Measurements from ENCODE around the gene DNAJC10.
"Not testable (repeated sequence)": the region's sequence is repeated elsewhere in the genome, so short reads cannot be mapped to it uniquely, and the experiment has no call there.

Gene DNAJC10

DNA sequence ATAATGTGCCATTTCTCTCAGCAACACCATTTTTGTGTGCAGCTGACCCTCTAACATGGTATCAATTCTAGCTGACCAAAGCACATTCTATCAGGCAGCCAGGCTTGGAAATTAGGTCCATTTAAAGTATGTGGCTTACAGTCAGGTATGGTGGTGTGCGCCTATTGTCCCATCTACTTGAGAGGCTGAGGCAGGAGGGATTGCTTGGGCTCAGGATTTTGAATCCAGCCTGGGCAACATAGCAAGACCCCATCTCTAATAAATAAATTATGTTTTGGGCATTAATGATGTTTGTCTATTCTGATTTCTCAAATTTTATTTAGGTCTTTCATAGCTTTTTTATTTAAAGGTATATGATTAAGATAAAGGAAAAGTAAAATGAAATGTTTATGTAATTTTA, 63.3 kb downstream of the DNAJC10 start:
- DNase-seq, result no peak
- intact Hi-C loops (cut with DNase I), result no loop called here

DNA sequence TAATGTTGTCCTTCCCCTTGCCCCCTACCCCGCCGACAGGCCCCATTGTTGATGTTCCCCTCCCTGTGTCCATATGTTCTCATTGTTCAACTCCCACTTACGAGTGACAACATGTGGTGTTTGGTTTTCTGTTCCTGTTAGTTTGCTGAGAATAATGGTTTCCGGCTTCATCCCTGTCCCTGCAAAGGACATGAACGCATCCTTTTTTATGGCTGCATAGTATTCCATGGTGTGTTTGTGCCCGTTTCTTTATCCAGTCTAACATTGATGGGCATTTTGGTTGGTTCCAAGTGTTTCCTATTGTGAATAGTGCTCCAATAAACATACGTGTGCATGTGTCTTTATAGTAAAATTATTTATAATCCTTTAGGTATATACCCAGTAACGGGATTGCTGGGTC, 65.0 kb downstream of the DNAJC10 start:
- intact Hi-C loops (cut with DNase I); DNase-seq: not testable (repeated sequence)

- DNase-seq; intact Hi-C loops (cut with DNase I): not testable (repeated sequence)
Observed at GRCh38 chr2:182782686-182783085, 66.6 kb downstream of the DNAJC10 start.

DNA sequence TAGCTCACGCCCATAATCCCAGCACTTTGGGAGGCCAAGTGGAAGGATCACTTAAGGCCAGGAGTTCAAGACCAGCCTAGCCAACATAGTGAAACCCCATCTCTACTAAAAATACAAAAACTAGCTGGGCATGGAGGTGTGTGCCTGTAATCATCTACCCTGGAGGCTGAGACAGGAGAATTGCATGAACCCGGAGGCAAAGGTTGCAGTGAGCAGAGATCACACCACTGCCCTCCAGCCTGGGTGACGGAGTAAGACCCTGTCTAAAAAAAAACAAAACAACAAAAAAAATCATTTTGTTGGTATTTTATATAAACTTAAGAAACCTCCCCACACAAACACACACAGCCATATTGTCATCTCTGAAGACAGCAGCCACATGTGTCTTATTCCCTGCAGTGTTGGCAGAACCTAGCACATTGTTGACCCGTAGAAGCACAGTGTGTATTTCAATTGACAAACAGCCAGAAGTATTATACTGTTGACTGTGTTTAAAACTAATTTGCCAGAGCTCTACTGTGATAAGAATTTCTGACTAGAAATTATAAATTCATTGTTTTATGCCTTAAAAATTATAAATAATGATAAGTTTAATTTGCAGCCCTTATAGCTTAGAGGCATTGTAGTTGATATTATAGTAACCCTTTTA, 68.1 kb downstream of the DNAJC10 start:
- intact Hi-C loops (cut with DNase I), result loop anchor here (2.0 kb wide), 1 partner anchor 197 kb away; no protein-coding TSS in a partner anchor
- no peak for DNase-seq

- intact Hi-C loops (cut with DNase I), result loop anchor here (2.0 kb wide), 1 partner anchor 196 kb away; no protein-coding TSS in a partner anchor
- no peak for DNase-seq
Observed at GRCh38 chr2:182784777-182785176, 68.7 kb downstream of the DNAJC10 start.

DNA sequence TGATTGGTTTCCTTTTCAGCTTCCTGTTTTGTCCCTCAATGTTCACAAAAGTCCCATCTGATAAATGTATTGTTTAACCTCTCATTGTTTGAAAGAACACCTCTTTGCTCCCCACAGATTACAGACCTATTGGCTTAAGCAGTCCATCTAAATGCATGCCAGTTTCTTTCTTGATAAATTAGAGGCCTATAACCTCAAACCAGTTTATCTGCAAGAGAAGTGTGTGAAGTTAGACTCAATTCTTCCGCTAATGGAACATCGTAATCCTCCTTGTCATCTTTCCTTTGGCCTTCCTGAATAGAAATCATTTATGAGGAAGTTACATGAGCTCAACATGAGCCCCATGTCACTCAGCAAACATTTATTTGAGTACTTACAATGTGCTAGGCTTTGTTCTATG, 76.4 kb downstream of the DNAJC10 start:
- no peak for DNase-seq
- intact Hi-C loops (cut with DNase I), result no loop called here

DNA sequence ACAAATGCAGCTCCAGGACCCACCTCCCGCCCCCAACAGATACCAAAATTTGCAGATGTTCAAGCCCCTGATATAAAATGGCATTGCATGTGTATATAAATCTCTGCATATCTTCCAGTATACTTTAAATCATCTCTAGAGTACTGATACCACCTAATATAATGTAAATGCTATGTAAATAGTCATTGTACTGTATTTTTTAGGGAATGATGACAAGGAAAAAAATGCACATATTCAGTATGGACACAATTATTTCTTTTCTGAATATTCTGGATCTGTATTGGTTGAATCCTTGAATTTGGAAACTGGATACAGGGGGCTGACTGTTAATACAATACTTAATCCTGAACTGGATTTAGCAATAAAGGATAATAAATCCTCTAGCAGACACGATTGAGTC, 82.7 kb downstream of the DNAJC10 start:
- no peak for DNase-seq
- intact Hi-C loops (cut with DNase I), result no loop called here

DNA sequence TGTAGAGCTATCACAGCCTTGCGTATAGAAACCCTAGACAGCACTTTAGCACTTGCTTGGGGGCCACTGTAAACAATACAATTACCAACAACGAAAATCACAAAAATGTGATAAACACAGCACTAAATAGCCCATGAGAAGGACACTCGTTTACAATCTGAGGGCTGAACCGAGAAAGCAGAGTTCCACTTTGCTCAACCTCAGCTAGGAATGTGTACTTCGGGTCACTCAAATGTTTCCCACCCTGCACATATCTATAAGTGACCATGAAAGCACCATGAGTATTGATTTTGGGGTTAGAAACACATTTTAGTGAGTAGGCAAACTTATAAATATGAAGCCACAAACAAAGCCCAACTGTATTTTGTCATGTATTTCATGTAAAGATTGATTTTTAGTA, 88.1 kb downstream of the DNAJC10 start:
- no peak for DNase-seq
- intact Hi-C loops (cut with DNase I), result no loop called here

DNA sequence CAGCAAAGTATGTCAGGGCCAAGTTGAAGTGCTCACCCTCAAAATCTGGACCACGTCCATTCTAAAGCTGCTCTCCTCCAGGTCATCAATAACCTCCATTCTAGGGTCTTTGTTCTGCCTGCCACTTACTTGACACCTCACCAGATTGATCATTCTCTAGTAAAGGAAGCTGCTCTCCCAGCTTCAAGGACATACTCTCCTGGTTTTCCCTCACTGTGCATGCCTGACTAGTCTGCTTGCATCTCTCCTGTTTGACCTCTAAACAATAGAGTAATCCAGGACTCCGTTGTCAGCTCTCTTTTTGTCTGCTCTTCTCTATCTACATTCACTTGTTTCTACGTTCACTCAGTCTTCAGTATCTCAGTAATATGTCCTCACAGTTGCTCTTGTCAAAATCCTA, 91.3 kb downstream of the DNAJC10 start:
- no peak for DNase-seq
- intact Hi-C loops (cut with DNase I), result no loop called here

DNA sequence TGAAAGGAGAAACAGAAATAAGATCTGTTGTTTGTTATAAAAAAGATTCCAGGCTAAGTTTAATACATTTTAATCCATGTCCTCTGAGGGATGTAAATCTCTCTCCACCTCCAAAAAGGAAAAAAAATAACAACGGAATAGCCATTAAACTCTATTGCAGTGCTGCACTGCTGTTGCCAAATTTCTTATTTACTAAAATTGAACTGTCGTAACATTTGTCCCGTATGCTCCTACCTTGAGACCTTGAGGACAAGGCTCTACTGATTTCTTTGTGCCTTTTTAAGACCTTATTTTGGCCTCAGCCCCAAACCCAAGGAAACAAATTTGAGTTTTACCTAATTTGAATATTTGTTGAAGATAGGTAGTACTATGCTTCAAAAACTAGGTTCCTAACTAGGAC, 94.0 kb downstream of the DNAJC10 start:
- DNase-seq, result no peak
- intact Hi-C loops (cut with DNase I), result no loop called here

GRCh38 chr2:182814380-182814779, 98.3 kb downstream of the DNAJC10 start:
- intact Hi-C loops (cut with DNase I), result no loop called here

DNA sequence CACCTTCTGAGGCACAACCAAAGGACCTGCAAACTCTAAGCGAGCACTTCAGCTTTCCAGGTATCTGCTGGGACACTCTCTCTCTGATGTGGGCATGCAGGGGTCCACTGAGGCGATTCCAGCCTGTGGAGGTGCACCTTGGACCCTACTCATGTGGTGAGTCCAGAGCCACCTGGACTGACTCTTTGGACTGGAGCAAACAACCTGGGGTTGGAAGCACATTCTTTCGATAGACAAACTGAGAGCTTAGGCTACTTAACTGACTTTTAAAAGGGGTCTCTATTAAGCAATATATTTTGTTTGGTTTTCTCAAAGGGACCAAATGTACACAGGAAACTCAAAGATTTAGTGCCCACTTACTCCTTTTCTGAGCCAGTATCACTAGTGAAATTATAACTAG, 98.7 kb downstream of the DNAJC10 start:
- intact Hi-C loops (cut with DNase I), result no loop called here

More at GRCh38 chr2:182814380-182814779, 98.3 kb downstream of the DNAJC10 start:
- no peak for DNase-seq

GRCh38 chr2:182816866-182817265, 100.8 kb downstream of the DNAJC10 start:
- DNase-seq, result no peak

More for the DNA sequence above, 98.7 kb downstream of the DNAJC10 start:
- no peak for DNase-seq

GRCh38 chr2:182817558-182817957, 101.5 kb downstream of the DNAJC10 start:
- intact Hi-C loops (cut with DNase I), result no loop called here
- no peak for DNase-seq

More at GRCh38 chr2:182816866-182817265, 100.8 kb downstream of the DNAJC10 start:
- intact Hi-C loops (cut with DNase I), result no loop called here

DNA sequence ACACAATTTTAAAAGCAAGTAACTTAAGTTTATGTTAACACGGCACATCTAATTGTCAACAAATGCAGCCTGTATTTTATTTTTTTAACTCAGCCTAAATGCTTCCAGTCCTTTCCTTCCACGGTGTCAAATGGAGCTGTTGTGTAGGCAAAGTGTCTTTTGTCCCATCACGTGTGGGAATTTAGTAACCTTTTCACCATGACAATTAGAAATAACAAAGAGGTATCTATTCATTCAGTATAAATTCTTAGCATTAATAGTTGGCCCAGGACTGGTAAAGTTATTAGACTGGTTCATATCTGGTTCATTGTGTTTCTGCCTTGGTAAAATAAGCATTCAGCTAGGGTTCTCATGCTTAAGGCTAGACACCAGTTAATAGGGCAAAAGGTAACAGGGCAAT, 102.4 kb downstream of the DNAJC10 start:
- no peak for DNase-seq
- intact Hi-C loops (cut with DNase I), result no loop called here

DNA sequence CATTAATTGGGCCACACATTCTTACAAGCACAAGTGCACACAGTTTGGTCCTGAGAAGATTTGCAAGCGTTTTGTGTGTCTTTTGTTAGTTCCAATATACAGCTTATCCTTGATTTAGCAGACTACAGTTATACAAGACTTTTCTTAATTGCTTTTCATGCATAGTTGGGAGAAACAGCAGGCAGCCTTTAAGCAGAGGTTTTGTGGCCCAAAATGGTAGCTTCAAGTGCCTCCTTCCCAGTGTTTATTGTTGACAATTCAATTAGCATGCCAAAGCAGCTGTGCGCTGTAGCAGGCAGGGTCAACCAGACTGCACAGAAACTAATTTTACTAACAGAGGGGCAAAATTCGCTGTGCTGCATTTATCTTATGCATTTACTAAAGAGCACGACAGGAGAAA, 102.9 kb downstream of the DNAJC10 start:
- intact Hi-C loops (cut with DNase I), result no loop called here
- no peak for DNase-seq

DNA sequence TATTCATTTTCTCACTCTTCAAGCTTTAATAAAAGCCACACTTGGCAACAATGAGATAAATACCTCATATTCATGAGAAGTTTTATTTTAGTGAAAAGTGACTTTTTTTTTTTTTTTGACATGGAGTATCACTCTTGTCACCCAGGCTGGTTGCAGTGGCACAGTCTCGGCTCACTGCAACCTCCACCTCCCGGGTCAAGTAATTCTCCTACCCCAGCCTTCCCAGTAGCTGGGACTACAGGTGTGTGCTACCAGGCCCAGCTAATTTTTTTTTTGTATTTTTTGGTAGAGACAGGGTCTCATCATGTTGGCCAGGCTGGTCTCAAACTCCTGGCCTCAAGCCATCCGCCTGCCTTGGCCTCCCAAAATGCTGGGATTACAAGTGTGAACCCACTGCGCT, 103.4 kb downstream of the DNAJC10 start:
- DNase-seq, result no peak
- intact Hi-C loops (cut with DNase I), result no loop called here

GRCh38 chr2:182821182-182821581, 105.1 kb downstream of the DNAJC10 start:
- intact Hi-C loops (cut with DNase I), result no loop called here

GRCh38 chr2:182822733-182823132, 106.7 kb downstream of the DNAJC10 start:
- intact Hi-C loops (cut with DNase I), result no loop called here
- DNase-seq, result no peak

More at GRCh38 chr2:182821182-182821581, 105.1 kb downstream of the DNAJC10 start:
- no peak for DNase-seq

DNA sequence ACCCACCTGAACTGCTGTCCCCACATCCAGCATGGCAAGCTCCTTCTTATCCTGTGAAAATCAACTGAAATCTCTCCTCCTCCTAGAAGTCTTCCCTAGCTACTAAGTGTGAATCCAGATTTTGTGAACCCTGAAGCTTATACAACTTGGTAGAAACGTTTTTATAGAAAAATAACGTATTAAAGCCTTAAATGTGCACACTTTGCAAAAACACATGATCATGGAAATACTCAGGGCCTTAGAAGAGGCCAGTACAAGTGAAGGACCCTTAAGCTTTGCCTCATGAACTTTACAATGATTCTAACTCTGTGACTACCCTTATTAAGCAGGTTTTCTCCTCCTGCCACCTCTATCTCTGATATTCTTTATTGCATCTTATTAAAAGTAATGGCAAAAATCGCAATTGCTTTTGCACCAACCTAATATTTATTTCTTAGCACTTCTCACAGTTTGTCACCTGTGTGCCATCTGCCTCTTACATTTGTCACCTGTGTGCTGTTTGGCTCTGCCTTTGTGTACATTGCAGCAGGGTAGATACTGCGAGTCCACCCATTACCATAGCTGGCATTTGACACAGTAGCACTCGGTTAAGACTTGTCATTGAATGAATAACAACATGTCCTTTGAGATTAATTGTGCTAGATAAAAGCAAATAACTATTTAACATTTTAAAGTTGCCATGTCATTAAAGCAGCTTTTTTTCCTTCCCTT, 108.2 kb downstream of the DNAJC10 start:
- no peak for DNase-seq
- intact Hi-C loops (cut with DNase I), result no loop called here

GRCh38 chr2:182824767-182825158, 108.7 kb downstream of the DNAJC10 start:
- no peak for DNase-seq
- intact Hi-C loops (cut with DNase I), result no loop called here

GRCh38 chr2:182826064-182826463, 110.0 kb downstream of the DNAJC10 start:
- no peak for DNase-seq
- intact Hi-C loops (cut with DNase I), result no loop called here

Measured in posterior cingulate gyrus (tissue), 11 donors.